Panc1 (cell line): Measurements from ENCODE around the gene DOCK8.

Source experiments
- TF ChIP-seq, protein P1 (sequence below): fragments of 450-650 bp; IDR thresholded peaks from 2 replicates; pipeline ENCODE4 v1.5.1; 2017; ENCODE audit warnings: mild to moderate bottlenecking
- TF ChIP-seq, protein P2 (sequence below), 2 experiments: IDR thresholded peaks; 2 replicates each; pipeline ENCODE4 v1.6.1; 2011 to 2012; ENCODE audit warnings: low read depth in 2 of 2, control low read depth in 1 of 2, low read length in 1 of 2, mild to moderate bottlenecking in 1 of 2, moderate library complexity in 1 of 2; ENCODE audit not compliant: insufficient read depth in 1 of 2

DNA sequence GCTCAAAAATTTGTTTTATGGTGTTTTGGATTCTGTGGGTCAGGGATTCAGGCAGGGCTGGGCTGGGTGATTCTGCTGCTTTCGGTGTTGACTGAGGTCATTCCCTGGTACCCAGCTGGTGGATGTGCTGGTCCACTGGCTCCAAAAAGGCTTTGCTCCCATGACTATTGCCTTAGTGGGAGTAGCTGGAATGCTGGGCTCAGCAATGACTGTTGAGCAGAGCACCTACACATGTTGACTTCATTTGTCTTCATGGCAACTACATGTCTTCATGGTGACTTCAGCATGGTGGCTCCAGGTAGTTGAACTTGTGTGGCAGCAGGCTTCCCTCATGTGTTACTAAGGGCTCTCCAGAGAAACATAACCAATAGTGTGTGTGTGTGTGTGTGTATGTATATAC lies 297.2 kb downstream of the DOCK8 start:
- TF ChIP-seq, protein P1, sequence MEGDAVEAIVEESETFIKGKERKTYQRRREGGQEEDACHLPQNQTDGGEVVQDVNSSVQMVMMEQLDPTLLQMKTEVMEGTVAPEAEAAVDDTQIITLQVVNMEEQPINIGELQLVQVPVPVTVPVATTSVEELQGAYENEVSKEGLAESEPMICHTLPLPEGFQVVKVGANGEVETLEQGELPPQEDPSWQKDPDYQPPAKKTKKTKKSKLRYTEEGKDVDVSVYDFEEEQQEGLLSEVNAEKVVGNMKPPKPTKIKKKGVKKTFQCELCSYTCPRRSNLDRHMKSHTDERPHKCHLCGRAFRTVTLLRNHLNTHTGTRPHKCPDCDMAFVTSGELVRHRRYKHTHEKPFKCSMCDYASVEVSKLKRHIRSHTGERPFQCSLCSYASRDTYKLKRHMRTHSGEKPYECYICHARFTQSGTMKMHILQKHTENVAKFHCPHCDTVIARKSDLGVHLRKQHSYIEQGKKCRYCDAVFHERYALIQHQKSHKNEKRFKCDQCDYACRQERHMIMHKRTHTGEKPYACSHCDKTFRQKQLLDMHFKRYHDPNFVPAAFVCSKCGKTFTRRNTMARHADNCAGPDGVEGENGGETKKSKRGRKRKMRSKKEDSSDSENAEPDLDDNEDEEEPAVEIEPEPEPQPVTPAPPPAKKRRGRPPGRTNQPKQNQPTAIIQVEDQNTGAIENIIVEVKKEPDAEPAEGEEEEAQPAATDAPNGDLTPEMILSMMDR = no peak
- TF ChIP-seq, protein P2, sequence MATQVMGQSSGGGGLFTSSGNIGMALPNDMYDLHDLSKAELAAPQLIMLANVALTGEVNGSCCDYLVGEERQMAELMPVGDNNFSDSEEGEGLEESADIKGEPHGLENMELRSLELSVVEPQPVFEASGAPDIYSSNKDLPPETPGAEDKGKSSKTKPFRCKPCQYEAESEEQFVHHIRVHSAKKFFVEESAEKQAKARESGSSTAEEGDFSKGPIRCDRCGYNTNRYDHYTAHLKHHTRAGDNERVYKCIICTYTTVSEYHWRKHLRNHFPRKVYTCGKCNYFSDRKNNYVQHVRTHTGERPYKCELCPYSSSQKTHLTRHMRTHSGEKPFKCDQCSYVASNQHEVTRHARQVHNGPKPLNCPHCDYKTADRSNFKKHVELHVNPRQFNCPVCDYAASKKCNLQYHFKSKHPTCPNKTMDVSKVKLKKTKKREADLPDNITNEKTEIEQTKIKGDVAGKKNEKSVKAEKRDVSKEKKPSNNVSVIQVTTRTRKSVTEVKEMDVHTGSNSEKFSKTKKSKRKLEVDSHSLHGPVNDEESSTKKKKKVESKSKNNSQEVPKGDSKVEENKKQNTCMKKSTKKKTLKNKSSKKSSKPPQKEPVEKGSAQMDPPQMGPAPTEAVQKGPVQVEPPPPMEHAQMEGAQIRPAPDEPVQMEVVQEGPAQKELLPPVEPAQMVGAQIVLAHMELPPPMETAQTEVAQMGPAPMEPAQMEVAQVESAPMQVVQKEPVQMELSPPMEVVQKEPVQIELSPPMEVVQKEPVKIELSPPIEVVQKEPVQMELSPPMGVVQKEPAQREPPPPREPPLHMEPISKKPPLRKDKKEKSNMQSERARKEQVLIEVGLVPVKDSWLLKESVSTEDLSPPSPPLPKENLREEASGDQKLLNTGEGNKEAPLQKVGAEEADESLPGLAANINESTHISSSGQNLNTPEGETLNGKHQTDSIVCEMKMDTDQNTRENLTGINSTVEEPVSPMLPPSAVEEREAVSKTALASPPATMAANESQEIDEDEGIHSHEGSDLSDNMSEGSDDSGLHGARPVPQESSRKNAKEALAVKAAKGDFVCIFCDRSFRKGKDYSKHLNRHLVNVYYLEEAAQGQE (IDR thresholded peaks at IDR 0.05; ENCODE audit: insufficient read depth in 1 of 2, low read depth in 2 of 2, low read length in 1 of 2) = no peak
